ENCODE measurements around the gene CALU.

The CALU gene

DNA sequence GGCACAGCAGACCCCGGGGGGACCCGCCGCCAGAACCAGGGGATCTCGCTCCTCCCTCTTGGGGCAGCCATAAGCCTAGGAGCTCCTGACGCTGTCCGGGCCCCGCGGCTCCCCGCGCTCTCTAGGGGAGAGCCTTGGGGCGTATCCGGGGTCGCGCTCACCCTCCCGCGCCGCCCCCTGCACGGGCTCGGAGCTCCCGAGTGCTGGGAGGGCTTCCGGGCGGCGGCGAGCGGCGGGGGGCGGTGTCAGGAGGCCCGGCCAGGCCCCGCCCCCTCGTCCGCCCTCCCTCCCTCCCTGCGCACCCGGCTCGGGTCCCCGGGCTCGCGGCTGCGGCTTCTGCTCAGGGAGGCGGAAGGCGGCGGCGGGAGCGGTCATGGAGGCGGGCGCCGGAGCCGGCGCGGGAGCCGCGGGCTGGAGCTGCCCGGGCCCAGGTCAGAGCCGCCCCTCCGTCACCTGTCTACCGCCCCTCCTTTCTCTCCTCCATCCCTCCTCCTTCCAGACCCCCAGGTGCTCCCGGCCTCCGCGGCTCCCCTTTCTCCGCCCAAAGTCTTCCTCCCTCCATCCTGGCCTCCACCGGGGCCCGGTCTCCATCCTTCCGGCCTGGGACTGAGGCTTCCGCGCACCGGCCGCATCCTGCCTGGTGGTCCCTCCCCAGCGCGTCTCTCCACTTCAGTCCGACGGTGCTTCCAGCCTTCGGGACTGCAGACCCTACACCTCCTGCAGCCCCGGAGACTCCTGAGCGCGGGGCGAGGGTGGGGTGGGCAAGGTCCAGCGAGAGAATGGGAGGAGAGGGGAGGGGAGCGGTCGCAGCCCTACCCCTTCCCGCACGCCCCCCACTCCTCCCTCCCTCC, 52.2 kb downstream of the CALU start, which contains the start of gene CCDC136:
TSS of gene CCDC136 (plus strand) at position 848 of the 851 bp plus-strand sequence. CDS start 444 bp downstream, outside the sequence.
- H3K4me3 ChIP-seq (ENCODE audit: low read depth, low read length): peak within 1 kb of the TSS; percentile 77
- TF ChIP-seq, protein P1, sequence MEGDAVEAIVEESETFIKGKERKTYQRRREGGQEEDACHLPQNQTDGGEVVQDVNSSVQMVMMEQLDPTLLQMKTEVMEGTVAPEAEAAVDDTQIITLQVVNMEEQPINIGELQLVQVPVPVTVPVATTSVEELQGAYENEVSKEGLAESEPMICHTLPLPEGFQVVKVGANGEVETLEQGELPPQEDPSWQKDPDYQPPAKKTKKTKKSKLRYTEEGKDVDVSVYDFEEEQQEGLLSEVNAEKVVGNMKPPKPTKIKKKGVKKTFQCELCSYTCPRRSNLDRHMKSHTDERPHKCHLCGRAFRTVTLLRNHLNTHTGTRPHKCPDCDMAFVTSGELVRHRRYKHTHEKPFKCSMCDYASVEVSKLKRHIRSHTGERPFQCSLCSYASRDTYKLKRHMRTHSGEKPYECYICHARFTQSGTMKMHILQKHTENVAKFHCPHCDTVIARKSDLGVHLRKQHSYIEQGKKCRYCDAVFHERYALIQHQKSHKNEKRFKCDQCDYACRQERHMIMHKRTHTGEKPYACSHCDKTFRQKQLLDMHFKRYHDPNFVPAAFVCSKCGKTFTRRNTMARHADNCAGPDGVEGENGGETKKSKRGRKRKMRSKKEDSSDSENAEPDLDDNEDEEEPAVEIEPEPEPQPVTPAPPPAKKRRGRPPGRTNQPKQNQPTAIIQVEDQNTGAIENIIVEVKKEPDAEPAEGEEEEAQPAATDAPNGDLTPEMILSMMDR (IDR thresholded peaks at IDR 0.05; ENCODE audit: control insufficient read depth, extremely low read depth, insufficient read depth): no peak
- DNase-seq (ENCODE audit: low read depth): no peak

DNA sequence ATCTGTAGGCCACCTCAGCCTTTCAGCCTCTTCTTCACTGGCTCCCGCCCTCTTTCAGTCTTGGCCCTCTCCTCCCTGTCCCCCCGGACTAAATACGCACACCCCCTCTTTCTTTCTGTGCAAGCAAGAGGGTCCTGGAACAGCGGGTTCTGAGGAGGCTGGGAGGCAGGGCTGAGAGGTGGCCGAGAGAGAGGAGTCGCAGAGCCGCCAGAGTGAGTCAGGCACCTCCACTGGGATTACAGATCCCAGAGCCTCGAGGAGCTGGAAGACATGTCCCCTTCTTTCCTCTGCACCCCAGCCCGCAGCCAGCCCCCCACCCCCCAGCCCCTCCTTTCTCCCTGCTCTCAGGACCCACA, 52.8 kb downstream of the CALU start:
- no peak for DNase-seq (ENCODE audit: low read depth)
- H3K4me3 ChIP-seq (ENCODE audit: low read depth, low read length): peak overlapping the region; percentile 77
- TF ChIP-seq, protein P1 (IDR thresholded peaks at IDR 0.05; ENCODE audit: control insufficient read depth, extremely low read depth, insufficient read depth): no peak

DNA sequence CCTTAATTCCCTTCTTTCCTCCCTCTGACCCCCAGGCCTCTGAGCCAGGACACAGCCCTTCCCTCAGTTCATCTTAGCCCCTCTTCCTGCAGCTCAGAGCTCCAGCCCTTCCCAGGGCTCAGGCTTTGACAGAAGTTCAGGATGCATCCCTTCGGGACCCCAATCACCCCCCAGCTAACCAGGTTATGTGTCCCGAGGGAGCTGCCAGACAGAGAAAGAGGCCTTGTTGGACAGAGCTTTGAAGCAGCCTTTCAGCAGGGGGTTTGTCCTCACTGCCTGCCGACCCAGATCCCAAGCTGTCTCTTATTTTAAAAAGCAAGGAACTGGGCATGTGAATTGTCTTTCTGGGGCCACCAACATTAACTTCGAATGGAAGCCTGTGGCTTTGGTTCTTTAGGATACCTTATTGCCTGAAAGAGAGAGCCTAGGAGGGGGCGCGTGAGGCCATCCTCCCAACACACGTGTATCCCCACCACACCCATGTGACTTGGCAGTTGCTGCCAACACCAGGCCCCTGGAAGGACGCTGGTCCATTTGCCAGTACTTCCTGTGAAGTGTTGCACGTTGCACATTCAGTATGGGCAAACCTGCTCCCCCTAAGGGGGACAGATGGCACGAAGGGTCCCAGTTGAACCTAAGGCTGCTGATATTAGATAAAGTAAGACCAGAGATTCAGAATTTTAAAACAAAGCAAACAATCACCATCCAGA, 53.5 kb downstream of the CALU start:
- H3K4me3 ChIP-seq (ENCODE audit: low read depth, low read length): no peak overlapping the region
- TF ChIP-seq, protein P1 (IDR thresholded peaks at IDR 0.05; ENCODE audit: control insufficient read depth, extremely low read depth, insufficient read depth): no peak
- DNase-seq (ENCODE audit: low read depth): no peak

DNA sequence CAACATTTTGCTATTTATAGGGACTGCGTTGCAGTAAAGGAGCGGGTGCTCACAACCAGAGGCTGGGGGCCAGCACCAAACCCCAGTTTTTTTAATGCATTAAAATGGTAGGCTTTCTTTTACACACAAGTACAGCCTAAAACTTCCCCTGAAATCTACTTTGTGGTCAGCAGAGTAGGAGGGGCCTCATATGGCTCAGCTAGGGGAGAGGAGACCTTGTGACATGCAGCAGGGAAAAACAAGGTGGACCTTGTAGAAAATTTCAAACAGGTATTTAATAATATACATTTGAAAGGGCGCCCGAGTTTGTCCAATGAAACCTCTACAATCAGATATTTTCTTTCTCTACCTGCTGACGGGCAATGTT, 54.0 kb downstream of the CALU start:
- H3K4me3 ChIP-seq (ENCODE audit: low read depth, low read length): no peak overlapping the region
- no peak for DNase-seq (ENCODE audit: low read depth)
- TF ChIP-seq, protein P1 (IDR thresholded peaks at IDR 0.05; ENCODE audit: control insufficient read depth, extremely low read depth, insufficient read depth): no peak

DNA sequence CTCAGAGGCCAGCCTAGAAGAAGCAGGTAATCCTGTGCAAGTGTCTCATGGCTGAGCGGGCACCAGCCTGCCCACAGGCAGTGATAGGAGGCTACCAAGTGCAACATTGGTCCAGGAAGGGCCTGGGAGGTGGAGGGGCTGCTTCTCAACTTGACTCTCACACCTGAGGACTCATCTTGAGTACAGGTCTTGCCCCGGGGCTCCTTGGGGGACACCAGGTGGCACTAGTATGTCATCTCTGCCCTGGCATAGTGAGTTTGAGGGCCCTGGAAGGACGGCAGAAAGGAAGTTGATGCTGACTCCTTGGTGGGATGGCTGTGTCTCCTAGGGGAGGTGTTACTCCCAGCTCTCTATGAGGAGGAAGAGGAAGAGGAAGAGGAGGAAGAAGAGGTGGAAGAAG, 54.9 kb downstream of the CALU start:
- no peak overlapping the region for H3K4me3 ChIP-seq (ENCODE audit: low read depth, low read length)
- no peak for DNase-seq (ENCODE audit: low read depth)
- TF ChIP-seq, protein P1 (IDR thresholded peaks at IDR 0.05; ENCODE audit: control insufficient read depth, extremely low read depth, insufficient read depth): no peak

DNA sequence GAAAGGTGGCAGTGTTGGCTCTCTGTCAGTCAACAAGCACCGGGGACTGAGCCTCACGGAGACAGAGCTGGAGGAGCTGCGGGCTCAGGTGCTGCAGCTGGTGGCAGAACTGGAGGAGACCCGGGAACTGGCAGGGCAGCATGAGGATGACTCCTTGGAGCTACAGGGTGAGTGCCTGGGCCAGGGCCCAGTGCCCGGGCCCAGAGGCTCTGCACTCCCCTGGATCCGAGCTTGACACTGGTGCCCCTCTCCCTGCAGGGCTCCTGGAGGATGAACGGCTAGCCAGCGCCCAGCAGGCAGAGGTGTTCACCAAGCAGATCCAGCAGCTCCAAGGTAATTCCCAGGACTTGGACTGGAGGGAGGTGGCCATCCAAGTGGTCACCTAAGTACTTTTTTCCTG, 55.3 kb downstream of the CALU start:
- TF ChIP-seq, protein P1 (IDR thresholded peaks at IDR 0.05; ENCODE audit: control insufficient read depth, extremely low read depth, insufficient read depth): no peak
- no peak overlapping the region for H3K4me3 ChIP-seq (ENCODE audit: low read depth, low read length)
- no peak for DNase-seq (ENCODE audit: low read depth)
